NCI-H2107 treated with DMSO at 0.1 percent for 48 hours (cell line): Measurements from ENCODE around the gene TRIP6.

Experiments
- DNase-seq: peaks from one replicate; lab custom pipeline; 2025; ENCODE audit not compliant: unreplicated experiment; lab: John Stamatoyannopoulos, UW

The TRIP6 gene

DNA sequence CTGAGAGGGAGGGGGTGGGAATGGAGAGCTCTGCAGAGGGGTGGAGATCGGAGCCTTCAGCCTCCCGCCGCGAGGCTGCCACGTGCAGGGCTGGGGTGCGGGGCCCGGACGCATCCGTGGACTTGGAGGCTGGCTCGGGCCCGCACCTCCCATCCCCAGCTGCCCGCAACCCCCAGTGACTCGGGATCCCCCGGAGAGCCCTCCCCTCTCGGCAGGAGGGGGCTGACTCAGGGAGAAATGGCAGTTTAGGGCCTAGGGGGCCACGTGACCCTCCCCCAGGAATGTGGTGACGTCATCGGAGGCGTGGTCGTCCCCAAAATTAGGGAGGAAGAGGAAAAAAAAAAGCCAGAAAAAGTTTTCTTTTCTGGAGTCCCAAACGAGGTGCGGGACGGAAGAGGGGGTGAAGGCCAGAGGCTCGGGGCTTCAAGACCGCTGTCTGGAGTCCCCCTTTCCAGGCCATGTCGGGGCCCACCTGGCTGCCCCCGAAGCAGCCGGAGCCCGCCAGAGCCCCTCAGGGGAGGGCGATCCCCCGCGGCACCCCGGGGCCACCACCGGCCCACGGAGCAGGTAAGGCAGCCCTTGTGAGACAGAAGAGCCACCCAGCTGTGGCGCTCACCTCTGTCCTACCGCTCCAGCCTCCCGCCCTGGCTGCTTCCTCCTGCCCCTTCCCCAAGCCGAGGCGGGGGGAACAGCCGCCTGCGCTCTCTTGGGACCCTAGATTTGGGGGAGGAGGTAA is at the start of gene TRIP6:
TSS of gene TRIP6 (plus strand) at position 348 of the 736 bp plus-strand sequence. CDS start at position 459, 111 bp downstream.
- DNase-seq = no peak

DNA sequence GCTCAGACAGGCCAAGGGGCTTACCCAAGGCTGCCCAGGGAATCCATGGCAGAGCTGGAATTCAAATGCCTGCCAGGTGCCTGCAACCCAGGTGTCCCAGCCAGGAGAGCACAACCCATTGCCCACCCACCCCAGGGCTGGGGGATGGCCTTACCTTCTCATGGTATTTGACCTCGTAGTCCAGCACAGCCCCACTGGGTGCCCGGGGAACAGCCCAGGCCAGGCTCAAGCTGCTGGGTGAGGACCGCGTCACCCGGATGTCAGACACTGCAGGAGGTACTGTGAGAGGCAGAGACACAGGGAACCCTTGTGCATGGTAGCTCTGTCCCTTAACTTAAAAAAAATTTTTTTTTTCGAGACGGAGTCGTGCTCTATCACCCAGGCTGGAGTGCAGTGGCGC is 48.8 kb upstream of the TRIP6 start:
- no peak for DNase-seq

- no peak for DNase-seq
Measured at GRCh38 chr7:100818825-100819224, 48.4 kb upstream of the TRIP6 start.

GRCh38 chr7:100819586-100819985 is 47.6 kb upstream of the TRIP6 start:
- no peak for DNase-seq

GRCh38 chr7:100822236-100823139 is 44.7 kb upstream of the TRIP6 start:
- no peak for DNase-seq

GRCh38 chr7:100823140-100823525 is 44.1 kb upstream of the TRIP6 start:
- DNase-seq = no peak

- no peak for DNase-seq
Measured at GRCh38 chr7:100823534-100823933, 43.7 kb upstream of the TRIP6 start.

GRCh38 chr7:100824499-100825214 is 42.5 kb upstream of the TRIP6 start:
- no peak for DNase-seq

- DNase-seq = no peak
Measured at GRCh38 chr7:100825215-100825671, 41.9 kb upstream of the TRIP6 start.

- DNase-seq = no peak
Measured at GRCh38 chr7:100825751-100826513, 41.3 kb upstream of the TRIP6 start.

GRCh38 chr7:100826514-100827329 is 40.5 kb upstream of the TRIP6 start:
- no peak for DNase-seq

- no peak for DNase-seq
Measured at GRCh38 chr7:100827330-100828226, 39.6 kb upstream of the TRIP6 start, which contains the start of gene EPHB4. Gene EPHB4 (minus strand): TSS chr7:100827523. CDS start chr7:100827030, 493 bp downstream.

- no peak for DNase-seq
Measured at GRCh38 chr7:100829150-100829716, 38.0 kb upstream of the TRIP6 start.

DNA sequence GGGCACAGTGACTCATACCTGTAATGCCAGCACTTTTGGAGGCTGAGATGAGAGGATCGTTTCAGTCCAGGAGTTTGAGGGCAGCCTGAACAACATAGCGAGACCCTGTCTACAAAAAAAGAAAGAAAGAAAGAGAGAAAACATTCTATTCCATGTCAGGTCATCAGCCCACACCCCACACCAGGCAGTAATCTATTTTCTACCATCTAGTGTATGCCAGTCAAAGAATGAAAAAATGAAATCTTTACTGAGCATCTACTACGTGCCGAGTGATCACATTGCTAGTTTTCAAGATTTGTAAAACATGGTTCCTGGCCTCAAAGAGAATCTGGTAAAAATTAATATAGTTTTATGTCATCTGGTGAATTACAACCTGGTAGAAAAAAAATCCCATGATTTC is 36.8 kb upstream of the TRIP6 start:
- no peak for DNase-seq

GRCh38 chr7:100832281-100832633 is 34.9 kb upstream of the TRIP6 start:
- DNase-seq = no peak

DNA sequence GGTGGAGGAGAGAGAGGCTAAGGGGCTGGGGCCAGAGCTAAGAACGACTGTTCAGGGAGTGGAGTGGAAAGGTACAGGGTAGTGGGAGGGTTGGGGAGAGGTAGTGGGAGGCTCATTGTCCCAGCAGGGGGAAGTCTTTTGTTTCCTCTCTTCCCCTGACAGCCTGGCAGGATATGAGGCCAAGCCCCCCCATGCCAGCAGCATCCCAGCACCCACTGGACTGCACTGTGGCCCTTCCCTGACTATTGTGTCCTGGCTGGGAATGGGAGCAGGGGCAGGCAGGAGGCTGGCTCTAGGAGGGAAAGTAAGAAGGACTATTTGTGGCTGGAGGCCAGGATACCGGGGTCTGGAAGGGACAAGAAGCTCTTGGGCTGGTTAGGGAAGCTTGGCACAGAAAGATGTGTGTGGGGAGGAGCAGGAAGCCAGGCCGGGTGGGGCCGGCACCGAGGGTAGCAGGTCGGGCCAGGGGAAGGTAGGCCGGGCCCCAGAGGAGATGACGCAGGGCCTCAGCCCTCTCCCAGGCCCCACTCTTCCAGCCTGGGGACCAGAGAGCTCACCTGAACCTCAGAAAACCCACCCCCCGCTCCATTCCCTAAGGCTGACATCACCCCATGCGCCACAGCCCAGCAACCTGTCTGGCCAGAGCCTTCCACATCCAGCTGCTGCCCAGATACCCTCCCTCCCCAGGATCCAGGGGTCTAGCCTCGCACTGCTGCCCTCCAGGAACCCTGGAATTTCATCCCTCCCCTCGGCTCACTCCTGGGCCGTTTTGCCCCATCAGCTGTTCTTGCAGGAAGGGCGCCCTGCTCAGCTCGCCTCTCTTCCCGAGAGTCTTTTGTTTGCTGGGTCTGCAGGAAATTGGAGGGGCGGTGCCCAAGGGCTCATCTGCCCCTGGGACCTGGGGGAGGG is 31.0 kb upstream of the TRIP6 start:
- no peak for DNase-seq

DNA sequence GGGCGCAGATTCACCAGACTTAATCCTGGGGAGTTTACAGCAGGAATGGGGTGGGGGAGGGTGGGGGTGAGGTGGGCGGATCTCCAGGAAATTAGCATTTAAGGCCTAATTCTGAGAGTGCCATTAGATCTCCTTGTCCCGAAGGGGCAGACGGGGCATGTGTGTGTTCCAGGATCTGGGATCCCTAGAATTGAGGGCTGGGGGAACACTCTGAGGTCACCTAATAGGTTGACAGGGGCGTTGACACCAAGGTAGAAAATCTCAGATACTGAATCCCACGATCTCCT is 30.4 kb upstream of the TRIP6 start:
- DNase-seq = no peak
